Activated CD8-positive, alpha-beta memory T cell treated with anti-CD3 and anti-CD28 coated beads, Interleukin-2, amount 50 U/mL, for 4 hours (primary cell): ENCODE measurements around the gene ABCA1.
A peak's percentile ranks its signal among the peaks of the same experiment; 100 is the strongest.
"Not testable (repeated sequence)": the region's sequence is repeated elsewhere in the genome, so short reads cannot be mapped to it uniquely, and the experiment has no call there.

Source experiments
- DNase-seq: peaks from one replicate; pipeline ENCODE4 v3.0.0-alpha.2; 2020

The ABCA1 gene

DNA sequence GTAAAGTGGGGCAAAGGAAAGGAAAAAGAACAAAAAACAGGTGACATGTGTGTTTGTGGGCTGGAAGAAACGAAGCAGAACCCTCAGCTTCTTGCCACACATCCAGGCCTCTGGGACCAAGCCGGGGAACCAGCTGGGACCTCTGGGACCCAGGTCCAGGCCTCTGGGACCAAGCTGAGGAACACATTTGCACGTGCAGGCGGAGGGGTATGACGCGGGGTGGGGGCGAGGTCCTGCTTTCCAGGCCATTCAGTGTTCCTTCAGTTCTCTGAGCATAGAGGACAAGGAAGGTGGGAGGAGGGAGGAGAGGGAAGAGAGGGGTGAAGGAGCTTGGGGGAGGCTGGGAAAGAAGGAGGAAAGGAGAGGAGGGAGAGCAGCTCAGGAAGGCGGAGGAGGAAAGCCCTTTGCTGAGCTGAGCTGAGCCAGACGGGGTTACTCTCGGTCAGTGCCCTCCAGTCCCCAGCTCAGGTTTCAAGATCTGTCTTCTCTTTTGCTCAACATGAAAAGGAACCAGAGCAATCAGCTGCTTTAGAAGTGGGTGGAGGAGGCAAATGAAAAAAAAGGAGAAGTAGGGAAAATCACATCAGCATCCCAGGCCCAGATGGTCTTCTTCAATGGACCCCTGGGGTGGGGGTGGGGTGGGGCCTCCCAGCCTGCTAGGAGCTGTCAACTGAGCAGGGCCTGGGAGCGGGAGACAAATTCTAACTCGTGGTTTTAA, 59.1 kb downstream of the ABCA1 start:
- DNase-seq = no peak

DNA sequence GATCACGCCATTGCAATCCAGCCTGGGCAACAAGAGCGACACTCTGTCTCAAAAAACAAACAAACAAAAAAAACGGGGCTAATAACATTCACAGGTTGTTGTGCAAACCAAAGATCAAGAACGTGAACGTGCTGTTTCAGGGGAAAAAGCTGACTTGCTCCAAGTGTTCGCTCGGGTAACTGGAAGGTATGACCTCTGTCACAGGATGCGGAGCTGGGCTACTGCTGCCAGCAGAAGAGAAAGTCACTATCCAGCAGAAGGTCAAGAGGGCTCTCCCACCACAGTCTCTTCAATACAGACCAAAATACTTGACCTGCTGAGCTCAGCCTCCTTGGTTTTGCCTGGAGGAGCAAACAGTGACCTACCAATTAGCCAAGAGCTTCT, 59.7 kb downstream of the ABCA1 start:
- DNase-seq = no peak

DNA sequence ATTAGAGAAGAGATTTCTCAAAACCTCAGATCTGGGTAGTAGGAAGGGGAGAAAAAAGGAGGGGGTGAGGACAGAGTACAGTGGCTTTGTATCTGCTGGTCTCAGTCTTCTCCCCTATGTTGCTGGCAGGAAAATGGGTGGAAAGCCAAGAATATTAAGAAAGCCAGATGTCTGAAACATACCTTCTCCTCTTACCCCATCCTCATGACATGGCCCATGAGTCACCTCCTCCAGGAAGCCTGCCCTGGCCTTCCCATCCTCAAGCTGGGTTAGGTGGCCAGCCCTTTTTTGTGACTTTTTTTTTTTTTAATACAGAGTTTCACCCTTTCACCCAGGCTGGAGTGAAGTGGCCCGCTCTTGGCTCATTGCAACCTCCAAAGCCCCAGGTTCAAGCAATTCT, 61.8 kb downstream of the ABCA1 start:
- no peak for DNase-seq

DNA sequence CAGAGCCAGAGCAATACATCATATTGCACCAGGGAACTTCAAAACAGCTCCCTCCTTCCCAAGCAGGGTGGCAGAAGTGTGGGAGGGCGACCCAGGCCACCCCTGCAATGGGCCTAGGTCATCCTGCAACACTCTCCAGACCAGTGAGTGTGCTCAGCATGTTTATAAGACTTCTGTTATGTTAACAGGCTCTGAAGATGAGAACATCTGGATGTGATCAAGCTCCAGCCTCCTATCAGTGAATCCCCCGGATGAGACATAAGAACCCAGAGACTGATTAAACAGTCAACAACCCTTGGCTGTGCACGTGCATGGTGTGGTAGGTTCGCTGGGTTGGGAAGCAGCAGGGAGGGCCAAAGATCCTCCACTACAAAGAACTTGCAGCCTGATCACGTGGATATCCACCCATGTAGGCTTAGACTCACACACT, 63.3 kb downstream of the ABCA1 start:
- no peak for DNase-seq

DNA sequence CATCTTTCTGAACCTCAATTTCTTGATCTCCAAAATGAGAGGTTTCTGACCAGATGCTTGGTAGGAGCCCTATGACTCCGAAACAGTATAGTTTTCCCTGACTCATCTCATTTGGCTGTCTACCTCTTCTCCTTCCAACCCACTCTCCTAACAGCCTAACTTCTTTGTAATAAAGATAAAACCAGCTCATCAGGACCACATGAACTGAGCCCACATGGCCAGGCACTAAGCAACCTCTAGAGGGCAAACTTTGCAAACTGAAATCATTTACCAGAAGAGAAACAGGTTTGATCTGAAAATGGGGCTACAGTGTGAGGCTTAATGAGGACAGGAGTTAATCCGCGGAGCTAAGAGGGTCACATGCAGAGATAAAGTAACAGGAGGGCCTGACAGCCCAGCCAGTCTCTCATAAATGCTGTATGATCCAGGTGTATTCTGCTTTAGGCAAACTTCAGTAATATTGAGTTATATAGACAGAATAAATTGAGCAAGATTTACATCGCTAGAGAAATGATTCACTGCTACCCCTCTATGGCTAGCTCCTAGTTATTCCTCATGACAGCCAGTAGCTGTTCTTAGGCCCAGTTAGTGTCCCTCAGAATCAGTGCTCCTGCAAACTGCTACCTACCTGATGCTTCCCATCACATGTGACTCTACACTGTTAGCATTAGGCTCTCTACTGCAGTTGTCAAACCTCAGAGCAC, 64.6 kb downstream of the ABCA1 start:
- peak; percentile 36 for DNase-seq

DNA sequence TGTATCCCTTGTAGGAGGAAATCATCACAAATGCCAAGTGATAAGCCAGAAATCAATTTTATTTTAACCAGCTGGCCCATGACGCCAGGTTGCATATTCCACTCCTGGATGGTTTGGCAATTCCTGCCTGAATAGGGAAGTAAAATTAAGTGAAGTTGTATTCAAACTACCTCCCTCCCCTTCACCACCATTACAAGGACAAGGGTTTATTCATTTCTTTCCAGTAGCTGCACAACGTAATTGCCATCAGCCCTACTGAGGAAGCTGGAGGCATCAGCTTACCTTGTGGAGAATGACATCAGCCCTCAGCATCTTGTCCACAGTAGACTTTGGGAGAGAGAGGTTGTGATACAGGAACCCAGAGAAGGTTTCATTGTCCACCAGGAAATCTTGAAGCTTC, 66.6 kb downstream of the ABCA1 start:
- no peak for DNase-seq

DNA sequence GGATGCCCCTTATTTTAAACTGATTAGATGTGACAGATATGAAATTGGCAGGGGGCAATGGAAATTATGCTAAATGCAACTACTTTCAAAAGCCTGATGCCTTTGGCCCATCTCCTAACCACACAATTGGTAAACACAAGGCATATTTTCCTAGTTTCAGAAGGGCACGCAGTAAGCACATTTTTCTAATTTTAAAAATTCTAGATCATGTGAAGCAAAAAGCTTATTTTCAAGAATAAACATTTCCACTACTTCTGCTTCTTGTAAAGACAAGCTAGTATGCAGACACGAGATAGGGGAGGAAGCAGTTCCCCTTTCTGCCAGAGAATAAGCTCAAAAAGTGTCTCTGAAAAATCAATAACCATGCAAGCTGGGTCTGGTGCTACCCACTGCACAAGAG, 67.7 kb downstream of the ABCA1 start:
- no peak for DNase-seq

DNA sequence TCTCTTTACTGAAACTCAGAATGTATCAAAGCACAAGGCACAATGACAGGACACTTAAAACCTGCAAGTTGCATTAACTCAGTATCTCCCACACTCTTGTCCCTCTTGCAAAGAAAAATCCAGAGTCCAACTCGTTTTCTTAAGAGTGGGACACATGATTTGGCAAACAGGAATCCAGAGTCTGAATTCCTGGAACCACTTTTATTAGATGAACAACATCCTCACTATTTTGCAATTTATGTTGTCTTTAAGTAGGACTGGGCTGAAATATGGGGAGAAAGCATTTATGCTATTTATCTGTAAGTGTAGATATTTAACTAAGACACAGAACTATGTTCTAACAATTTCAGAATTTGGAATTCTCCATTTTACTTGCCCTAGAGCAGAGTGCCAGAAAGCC, 69.1 kb downstream of the ABCA1 start:
- no peak for DNase-seq

DNA sequence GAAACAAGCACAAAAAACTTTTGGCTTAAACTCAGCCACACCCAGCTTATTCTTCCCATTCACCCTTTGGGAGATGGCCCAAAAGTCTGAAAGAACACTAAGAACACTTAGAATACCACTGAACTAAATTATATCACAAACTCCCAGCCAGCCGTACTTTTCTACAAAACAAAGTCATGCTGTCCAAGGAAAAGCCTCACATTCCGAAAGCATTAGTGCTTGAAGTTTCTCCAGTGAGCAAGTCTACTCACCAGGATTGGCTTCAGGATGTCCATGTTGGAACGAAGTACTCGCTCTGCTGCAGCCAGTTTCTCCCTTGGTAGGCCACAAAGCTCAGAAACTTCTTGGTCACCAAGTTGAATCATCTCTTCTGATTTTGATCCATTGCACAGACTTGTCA, 69.7 kb downstream of the ABCA1 start:
- DNase-seq = no peak

DNA sequence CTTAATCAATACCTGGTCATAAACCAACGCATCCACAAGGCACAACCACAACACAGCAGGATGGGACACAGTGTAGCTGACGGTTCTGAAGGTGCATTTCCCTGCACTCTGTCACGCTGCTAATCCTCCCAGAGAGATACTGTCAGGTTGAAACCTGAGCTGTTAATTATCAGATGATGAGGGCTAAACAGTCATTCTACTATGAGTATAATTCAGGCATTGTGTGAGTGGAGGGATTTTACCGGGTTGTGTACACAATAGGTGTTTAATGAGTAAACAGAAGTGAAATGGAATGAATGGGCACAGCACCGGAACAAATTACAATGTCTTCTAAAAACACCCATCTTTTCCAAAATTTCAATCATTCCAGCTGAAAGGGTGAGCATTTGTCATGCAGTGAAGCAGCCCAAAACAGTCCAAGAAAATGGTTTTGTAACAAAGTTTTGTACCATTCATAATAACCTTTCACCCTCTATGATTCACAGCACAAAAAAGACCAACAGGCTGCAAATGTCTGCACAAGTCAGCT, 71.5 kb downstream of the ABCA1 start:
- no peak for DNase-seq

DNA sequence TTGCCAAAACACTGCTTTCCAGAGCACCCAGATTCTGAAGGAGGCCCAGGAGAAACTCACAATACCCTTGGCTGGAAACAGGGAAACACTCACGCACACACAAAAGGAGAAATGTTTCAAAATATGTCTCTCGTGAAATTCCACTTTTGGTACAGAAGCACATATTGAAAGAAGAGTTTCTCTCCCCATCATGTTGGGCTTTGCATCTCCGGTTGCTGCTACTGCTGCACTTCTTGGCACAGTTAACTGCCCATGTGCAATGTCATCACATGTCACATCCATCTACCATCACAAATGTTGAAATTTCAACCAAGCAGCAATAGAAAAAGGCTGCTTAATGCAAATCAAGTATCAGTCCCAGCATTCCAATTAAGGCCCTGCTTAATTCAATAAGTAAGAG, 72.1 kb downstream of the ABCA1 start:
- DNase-seq = no peak

DNA sequence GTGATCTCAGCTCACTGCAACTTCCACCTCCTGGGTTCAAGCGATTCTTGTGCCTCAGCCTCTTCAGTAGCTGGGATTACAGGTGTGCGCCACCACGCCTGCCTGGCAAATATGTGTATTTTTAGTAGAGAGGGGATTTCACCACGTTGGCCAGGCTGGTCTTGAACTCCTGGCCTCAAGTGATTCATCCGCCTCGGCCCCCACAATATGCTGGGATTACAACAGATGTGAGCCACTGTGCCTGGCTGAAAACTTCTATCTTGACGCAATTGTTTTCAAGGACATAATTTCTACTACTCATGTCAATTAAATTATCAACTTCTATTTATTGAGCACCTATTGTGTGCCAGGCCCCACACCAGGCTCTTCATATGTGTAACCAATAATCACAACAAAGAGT, 72.7 kb downstream of the ABCA1 start:
- DNase-seq = not testable (repeated sequence)

DNA sequence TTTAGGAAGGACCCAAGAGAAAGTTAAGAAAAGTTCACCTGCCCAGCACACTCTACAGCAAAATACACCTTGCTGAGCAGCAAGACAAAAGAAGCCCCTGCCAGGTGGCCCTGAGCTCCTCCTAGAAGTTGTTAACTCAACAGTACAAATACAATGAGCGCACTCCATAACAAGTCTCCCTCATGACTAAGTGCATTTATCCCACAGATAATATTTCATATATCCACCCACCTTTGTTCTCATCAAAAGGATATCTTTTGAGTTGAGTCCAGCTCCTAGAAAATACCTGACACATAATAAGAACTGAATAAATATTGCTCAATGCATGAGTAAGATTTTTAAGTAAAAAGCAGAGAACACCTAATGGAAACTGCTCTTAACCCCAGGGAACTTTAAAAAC, 73.3 kb downstream of the ABCA1 start:
- no peak for DNase-seq

DNA sequence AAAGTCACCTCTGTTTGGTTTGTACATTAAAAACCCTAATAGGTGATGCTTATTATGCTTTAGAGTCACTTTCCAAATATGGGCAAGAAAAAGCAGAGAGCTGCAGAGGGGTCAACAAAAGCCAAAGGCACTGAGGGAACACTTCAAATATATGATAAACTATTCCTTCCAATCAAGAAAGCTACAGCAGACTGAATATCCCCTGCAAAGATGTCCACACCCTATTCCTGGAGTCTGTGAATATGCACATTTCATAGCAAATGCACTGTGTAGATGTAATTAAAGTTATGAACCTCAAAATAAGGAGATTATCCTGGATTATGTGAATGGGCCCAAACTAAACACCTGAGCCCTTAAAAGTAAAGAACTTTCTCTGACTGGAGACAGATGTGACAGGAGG, 74.3 kb downstream of the ABCA1 start:
- no peak for DNase-seq

DNA sequence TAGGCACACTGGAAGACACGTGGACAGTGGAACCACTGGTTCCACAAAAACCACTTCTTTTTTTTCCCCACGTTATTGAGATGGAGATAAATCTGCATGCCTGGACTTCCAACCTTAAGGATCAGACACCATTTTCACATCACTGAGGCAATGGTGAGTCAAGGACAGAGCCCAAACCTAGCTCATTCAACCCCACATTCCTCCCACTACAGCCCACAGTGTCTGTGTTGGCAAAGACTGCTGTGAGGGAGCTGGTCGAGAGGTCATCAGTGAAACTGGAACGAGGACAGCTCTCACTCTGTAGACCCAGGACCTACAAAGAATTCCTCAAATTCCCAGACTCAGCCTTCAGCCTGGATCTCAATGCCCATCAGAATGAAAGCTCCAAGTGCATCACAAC, 74.8 kb downstream of the ABCA1 start:
- DNase-seq = no peak

DNA sequence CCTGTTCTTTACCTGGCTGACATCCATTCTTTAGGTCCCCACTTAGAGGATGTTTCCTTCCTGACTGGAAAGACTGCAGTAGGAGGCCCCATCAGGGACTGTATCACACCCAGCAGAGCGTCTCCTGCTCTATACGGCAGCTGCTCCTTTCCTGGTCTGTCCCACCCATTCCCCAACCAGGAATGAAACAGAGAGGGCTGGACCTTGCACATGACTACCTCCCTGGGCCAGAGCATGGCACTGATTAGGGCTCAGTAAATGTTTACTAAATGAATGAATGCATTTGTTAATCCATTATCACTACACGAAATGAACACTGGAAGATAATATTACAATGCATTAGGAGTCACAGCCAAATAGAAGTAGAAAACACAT, 76.4 kb downstream of the ABCA1 start:
- DNase-seq = no peak

DNA sequence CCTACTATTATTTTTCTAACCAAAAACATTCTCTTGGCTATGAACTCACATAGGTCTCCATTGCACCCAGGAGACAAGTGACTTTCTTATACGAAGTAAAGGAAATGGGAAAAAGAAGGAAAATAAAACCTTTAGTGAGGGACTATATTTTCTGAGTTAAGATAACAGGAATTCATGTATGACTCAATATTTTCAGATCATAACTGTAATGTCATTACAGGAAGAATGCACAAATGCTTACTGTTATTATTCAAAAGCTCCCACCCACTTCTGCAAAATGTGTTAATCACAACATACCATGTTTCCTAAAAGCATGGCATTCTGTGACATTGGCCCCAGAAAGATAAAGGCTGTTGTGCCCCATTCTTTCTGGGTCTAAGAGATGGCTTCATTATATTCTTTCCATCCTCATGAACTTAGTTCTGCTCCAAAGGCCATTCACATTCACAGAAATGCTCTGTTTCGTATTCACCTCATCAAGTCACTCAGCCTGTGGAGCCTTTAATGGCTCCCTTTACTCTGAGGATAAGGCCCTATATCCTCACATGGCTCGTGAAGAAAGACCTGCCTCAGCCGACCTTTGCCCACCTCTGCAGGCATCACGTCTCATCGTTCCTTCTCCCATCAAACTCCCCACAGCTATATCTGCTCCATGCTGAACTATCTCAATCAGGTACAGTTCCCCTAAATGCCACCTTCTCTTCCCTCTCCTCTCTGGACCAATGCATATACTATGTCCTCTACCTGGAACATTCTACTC, 77.0 kb downstream of the ABCA1 start:
- DNase-seq = no peak

DNA sequence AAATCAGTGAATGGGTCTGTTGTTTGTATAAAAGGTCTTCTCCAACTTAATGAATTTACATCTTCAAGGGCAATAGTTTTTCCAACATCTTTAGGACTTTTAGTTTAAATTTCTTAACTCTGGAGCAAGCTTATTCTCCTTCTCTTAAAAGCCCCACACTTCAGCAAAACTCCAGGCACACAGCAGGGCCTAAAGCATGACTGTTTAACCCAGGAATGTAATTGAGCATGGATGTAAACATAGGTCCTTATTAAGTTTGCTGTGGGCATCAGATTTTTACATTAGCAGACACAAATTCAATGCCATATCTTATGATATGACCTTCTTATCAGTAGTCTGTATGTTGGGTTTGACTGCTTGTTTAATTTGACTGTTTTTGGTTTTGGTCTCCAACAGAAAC, 78.9 kb downstream of the ABCA1 start:
- no peak for DNase-seq

DNA sequence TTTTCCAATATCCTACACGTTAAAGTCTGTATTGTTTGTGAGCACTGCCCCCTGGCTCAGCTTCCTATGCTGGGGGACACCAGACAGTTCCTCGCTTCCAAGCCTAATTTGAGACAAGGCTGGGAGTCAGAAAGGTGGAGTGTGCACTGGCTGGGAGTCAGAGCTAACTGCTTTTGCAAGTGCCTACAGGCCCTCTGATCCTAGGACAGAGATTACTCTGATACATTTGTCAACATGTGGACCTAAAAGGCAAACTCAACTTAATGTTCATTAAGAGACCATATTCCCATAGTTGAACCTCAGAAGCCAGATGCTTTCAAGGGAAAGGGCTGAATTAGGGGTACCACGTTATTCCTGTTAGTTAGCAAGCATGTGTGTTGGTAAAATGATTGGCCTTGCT, 83.2 kb downstream of the ABCA1 start:
- DNase-seq = no peak

DNA sequence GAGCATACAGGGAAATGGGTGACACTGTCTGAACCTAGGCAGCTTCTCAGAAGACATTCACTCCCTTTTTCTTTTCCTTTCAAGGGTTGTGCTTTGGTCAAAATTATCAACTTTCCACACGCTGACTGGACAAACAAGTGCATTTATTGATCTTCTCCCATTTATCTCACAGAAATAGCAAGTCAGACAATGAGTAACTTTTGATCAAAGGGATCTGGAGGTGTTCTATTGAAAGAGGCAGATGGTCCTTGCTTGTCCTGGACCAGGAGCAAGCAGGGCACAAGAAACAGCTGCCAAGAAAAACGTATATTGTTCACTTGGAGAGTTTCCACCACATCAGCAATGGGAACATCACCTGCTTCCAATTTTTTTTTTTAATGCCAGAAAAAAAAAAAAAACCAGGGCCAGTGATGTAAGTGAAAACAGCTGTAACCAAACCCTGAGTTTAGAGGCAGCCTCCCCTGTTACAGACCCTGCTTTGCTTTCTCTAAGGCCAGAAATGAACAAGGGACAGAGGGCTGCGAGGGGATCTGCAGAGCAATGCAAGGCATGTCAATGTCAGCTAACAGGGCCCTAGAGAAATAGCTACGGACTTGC, 84.2 kb downstream of the ABCA1 start:
- DNase-seq = no peak

DNA sequence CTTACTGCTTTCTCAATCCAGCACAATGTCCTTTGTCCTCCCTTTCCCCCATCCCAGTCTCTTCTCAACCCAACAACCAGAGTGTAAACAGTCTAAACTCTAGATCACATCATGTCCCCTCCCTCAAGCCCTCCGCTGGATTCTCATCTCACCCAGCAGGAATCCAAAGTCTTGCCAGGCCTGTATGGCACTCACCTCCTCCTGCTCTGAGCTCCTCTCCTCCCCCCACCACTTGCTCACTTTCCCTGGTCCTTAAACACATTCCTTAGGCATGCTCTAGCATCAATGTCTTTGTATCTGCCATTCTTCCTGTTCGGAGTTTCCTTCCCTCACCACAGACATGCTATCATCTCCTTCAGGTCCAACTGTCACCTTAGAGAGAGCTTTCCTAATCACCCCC, 85.3 kb downstream of the ABCA1 start:
- no peak for DNase-seq

DNA sequence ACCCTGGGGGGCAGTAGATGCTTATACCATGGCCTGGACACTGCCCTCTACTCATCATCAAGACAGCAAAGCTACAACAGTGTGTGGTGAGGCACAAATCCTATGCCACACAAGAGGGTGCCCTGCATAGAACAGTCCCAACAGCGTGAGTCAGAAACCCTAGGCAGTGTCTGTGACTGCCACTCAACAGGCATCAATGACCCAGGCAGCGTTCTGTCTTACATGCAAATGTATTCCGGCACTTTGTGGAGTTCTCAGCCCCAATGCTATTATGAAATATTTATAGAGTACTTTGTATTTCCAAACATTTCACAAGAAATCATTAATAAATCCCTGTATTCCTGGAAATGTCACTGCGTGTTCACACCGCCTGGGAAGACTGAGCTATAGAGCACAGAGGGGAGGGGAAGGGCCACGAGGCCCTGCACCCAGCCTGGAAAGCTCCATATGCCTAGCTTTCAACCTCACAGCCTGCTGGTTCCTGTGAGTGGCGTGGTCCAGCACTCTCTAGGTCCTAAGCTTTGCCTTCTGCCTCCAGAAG, 86.3 kb downstream of the ABCA1 start:
- DNase-seq = no peak

DNA sequence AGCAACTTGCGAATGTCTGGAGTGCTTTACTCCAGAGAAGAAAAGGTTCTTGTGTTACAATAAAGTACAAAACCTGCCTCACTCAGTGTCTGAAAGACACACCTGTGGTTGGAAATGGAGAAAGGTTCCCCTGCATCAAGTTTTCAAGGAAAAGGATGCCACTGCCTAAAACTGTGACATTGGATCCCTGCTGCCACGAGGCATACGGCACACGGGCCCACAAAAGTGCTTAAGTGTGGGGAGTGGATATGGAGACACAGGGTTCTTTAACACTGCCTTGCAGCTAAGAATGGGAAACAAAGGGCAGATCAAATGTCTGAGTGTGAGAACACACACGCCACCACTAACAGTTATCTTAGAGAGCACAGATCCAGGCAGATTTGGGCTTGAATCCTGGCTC, 89.0 kb downstream of the ABCA1 start:
- no peak for DNase-seq
